ENCODE measurements around the gene CASP2.

DNA sequence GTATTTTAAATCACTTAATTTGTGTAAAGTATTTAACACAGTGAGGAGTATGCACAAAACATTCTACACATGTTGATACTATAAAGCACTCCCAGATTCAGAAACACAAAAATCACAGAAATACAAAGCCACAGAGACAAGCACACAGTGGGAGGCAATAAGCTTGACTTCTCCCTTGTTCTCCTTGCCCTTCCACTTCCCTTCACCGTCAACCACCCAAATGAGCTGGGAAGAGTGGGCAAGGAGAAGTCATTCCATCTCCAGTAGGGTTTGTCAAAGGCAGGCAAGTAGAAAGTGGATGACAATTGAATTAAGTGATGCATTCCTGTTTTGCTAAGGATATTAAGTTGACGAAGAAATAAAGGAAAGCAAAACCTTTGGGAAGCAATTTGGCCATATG, 7.6 kb upstream of the CASP2 start:
- TF ChIP-seq CTCF (IDR thresholded peaks at IDR 0.05) (no peak), POLR2A (IDR thresholded peaks at IDR 0.05) (no peak)

Data from tibial nerve (tissue), 3 donors.